ENCODE data around the gene PREB. TPM values are rescaled to one million over a fixed set of nuclear protein-coding genes. Genes with fewer than 3 reads are reported as not detected.

Gene PREB
- total and polyA plus RNA-seq, 2 of the 13 experiments (the other 11 are each of a cell fraction or from before 2014, with no cell fraction given), result 112 to 192 TPM

DNA sequence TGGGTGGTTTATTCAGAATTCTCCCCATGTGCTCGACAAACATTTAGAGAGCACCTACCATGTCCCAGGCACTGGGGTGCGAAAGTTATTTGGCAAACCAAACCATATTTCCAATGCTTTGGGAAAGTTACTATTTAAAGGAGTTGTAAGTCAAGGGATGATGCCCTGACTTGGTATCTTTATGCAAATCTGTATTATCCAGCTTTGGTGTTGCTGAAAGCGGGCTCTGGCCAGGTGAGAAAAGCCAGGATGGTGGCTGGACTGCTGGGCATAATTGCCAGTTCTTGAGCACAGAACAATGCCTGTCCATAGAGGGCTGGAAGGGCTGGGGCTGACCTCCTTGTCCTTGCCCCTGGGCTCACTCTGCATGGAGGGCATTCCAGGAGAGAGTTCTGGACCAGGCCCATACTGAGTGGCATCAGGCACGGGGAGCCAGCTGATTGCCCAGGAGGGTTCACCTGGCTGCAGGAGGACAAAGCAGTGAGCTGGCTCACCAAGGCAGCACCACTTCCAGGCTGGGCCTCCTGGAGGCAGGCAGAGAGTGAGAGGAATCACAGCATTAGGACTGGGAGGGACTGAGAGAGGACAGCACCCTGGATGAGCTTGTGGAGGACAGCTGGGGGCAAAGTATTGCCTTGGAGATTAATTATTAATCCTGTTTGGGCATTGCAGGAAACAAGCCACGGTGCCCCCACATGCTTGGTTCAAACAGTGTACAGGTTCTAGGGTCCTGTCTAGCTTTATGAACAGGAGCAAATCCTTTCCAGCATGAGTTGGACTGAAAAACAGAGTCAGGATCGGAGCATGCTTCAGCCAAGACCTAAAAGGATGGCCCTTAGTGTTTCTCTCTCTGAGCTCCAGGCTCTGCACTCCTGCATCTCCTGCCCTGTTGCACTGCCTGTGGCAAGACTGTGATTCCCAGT is 40.7 kb downstream of the PREB start (continued):
- TF ChIP-seq, protein P1, sequence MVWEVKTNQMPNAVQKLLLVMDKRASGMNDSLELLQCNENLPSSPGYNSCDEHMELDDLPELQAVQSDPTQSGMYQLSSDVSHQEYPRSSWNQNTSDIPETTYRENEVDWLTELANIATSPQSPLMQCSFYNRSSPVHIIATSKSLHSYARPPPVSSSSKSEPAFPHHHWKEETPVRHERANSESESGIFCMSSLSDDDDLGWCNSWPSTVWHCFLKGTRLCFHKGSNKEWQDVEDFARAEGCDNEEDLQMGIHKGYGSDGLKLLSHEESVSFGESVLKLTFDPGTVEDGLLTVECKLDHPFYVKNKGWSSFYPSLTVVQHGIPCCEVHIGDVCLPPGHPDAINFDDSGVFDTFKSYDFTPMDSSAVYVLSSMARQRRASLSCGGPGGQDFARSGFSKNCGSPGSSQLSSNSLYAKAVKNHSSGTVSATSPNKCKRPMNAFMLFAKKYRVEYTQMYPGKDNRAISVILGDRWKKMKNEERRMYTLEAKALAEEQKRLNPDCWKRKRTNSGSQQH (CRISPR knock-in tag; IDR thresholded peaks at IDR 0.05; ENCODE audit: low read depth), result no peak; the same call in none of the 2 replicates
- TF ChIP-seq POLR2AphosphoS5 (IDR thresholded peaks at IDR 0.05; ENCODE audit: low read depth, low read length) (peak; percentile 92), ISX (CRISPR knock-in tag; conservative IDR thresholded peaks at IDR 0.05) (no peak), NCOR1 (IDR thresholded peaks at IDR 0.05; ENCODE audit: borderline replicate concordance, low read length) (peak; percentile 89; the same call in 1 of the 2 replicates), ZNF543 (CRISPR knock-in tag; IDR thresholded peaks at IDR 0.05) (peak; percentile 32; the same call in 1 of the 2 replicates), ZKSCAN8 (CRISPR knock-in tag; IDR thresholded peaks at IDR 0.05; ENCODE audit: borderline replicate concordance) (no peak), MTA3 (CRISPR knock-in tag; IDR thresholded peaks at IDR 0.05) (no peak), SRSF1 (optimal IDR thresholded peaks at IDR 0.05; ENCODE audit: low read depth, low read length) (peak; percentile 12), PHF8 (CRISPR knock-in tag; IDR thresholded peaks at IDR 0.05) (peak; percentile 55), ZNF569 (CRISPR knock-in tag; IDR thresholded peaks at IDR 0.05; ENCODE audit: borderline replicate concordance) (no peak), KDM6A (CRISPR knock-in tag; IDR thresholded peaks at IDR 0.05; ENCODE audit: low read depth) (peak; percentile 89), SP1 (IDR thresholded peaks at IDR 0.05) (no peak), SP1 (CRISPR knock-in tag; IDR thresholded peaks at IDR 0.05) (peak; percentile 60; the same call in 1 of the 2 replicates), MYNN (CRISPR knock-in tag; IDR thresholded peaks at IDR 0.05; ENCODE audit: low read depth) (no peak), ZIK1 (CRISPR knock-in tag; IDR thresholded peaks at IDR 0.05; ENCODE audit: borderline replicate concordance, low read depth) (no peak), ARNTL (CRISPR knock-in tag; IDR thresholded peaks at IDR 0.05) (peak; percentile 89)
- TF ChIP-seq, protein P2, sequence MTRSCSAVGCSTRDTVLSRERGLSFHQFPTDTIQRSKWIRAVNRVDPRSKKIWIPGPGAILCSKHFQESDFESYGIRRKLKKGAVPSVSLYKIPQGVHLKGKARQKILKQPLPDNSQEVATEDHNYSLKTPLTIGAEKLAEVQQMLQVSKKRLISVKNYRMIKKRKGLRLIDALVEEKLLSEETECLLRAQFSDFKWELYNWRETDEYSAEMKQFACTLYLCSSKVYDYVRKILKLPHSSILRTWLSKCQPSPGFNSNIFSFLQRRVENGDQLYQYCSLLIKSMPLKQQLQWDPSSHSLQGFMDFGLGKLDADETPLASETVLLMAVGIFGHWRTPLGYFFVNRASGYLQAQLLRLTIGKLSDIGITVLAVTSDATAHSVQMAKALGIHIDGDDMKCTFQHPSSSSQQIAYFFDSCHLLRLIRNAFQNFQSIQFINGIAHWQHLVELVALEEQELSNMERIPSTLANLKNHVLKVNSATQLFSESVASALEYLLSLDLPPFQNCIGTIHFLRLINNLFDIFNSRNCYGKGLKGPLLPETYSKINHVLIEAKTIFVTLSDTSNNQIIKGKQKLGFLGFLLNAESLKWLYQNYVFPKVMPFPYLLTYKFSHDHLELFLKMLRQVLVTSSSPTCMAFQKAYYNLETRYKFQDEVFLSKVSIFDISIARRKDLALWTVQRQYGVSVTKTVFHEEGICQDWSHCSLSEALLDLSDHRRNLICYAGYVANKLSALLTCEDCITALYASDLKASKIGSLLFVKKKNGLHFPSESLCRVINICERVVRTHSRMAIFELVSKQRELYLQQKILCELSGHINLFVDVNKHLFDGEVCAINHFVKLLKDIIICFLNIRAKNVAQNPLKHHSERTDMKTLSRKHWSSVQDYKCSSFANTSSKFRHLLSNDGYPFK (CRISPR knock-in tag; IDR thresholded peaks at IDR 0.05; ENCODE audit: borderline replicate concordance), result no peak; the same call in 1 of the 2 replicates
- TF ChIP-seq, protein P3, sequence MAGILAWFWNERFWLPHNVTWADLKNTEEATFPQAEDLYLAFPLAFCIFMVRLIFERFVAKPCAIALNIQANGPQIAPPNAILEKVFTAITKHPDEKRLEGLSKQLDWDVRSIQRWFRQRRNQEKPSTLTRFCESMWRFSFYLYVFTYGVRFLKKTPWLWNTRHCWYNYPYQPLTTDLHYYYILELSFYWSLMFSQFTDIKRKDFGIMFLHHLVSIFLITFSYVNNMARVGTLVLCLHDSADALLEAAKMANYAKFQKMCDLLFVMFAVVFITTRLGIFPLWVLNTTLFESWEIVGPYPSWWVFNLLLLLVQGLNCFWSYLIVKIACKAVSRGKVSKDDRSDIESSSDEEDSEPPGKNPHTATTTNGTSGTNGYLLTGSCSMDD (CRISPR knock-in tag; IDR thresholded peaks at IDR 0.05), result no peak
- TF ChIP-seq, protein P4, sequence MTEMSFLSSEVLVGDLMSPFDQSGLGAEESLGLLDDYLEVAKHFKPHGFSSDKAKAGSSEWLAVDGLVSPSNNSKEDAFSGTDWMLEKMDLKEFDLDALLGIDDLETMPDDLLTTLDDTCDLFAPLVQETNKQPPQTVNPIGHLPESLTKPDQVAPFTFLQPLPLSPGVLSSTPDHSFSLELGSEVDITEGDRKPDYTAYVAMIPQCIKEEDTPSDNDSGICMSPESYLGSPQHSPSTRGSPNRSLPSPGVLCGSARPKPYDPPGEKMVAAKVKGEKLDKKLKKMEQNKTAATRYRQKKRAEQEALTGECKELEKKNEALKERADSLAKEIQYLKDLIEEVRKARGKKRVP (CRISPR knock-in tag; IDR thresholded peaks at IDR 0.05), result peak in 1 of 2 experiments; percentile 61; a peak in 2 of 4 replicates
- TF ChIP-seq, protein P5, sequence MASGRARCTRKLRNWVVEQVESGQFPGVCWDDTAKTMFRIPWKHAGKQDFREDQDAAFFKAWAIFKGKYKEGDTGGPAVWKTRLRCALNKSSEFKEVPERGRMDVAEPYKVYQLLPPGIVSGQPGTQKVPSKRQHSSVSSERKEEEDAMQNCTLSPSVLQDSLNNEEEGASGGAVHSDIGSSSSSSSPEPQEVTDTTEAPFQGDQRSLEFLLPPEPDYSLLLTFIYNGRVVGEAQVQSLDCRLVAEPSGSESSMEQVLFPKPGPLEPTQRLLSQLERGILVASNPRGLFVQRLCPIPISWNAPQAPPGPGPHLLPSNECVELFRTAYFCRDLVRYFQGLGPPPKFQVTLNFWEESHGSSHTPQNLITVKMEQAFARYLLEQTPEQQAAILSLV (CRISPR knock-in tag; IDR thresholded peaks at IDR 0.05; ENCODE audit: borderline replicate concordance), result no peak

Data from HepG2 (cell line).